Sigmoid colon (tissue), 7 donors: ENCODE results near the gene LCT. TPM values are rescaled to one million over a fixed set of nuclear protein-coding genes. Genes with fewer than 3 reads are reported as not detected.

ENCODE experiments used
- DNase-seq: peaks from one replicate; pipeline ENCODE4 v3.0.0-alpha.2; 2019
- H3K27ac ChIP-seq, 4 donors: fragments of 200-600 bp; sonication (generic); one replicate each; pipeline ENCODE4 v1.5.1; 2016 to 2019; ENCODE audit warnings: mild to moderate bottlenecking in 1 of 4
- H3K27me3 ChIP-seq, 3 donors: fragments of 200-600 bp; sonication (generic); one replicate each; pipeline ENCODE4 v1.5.1; 2019; ENCODE audit warnings: mild to moderate bottlenecking in 1 of 3
- H3K36me3 ChIP-seq, 4 donors: fragments of 200-600 bp; sonication (generic); one replicate each; pipeline ENCODE4 v1.5.1; 2016 to 2019
- H3K4me1 ChIP-seq, 4 donors: fragments of 200-600 bp; sonication (generic); one replicate each; pipeline ENCODE4 v1.5.1; 2017 to 2019
- H3K4me3 ChIP-seq, 4 donors: fragments of 200-600 bp; sonication (generic); one replicate each; pipeline ENCODE4 v1.5.1; 2017 to 2019; ENCODE audit warnings: mild to moderate bottlenecking in 2 of 4, moderate library complexity in 1 of 4
- H3K9me3 ChIP-seq, 4 donors: fragments of 200-600 bp in 3 of 4; sonication (generic) in 3 of 4; one replicate each; pipeline versions ENCODE4 v1.5.1 to v1.6.1; 2013 to 2019
- CTCF ChIP-seq, 4 experiments: fragments of 450-650 bp in 3 of 4; fragments of 200-600 bp in 1 of 4; IDR thresholded peaks; one replicate each; pipeline ENCODE4 v1.5.1; 2016 to 2019; ENCODE audit warnings: antibody characterized with exemption in 4 of 4, mild to moderate bottlenecking in 3 of 4, moderate library complexity in 2 of 4
- EP300 ChIP-seq, 4 donors: sonication (generic); formaldehyde crosslinking; IDR thresholded peaks; one replicate each; pipeline ENCODE4 v1.6.1; 2017; ENCODE audit warnings: antibody characterized with exemption in 4 of 4
- POLR2A ChIP-seq, 2 donors: fragments of 450-650 bp; IDR thresholded peaks; one replicate each; pipeline ENCODE4 v1.6.1; 2016; ENCODE audit warnings: antibody characterized with exemption in 2 of 2, mild to moderate bottlenecking in 2 of 2, moderate library complexity in 2 of 2
- POLR2AphosphoS5 ChIP-seq, 4 donors: sonication (generic); formaldehyde crosslinking; IDR thresholded peaks; one replicate each; pipeline ENCODE4 v1.6.1; 2017; ENCODE audit warnings: antibody characterized with exemption in 4 of 4
- WGBS, 2 donors: extraction: QIAGEN DNeasy Blood & Tissue Kit; methylation state at CpG; one replicate each; pipeline ENCODE4 v1.1.7; 2013; 5-methylcytosine and 5-hydroxymethylcytosine counted together
- intact Hi-C: fragments of 100-400 bp; cut with DNase I; formaldehyde crosslinking; loops from one replicate; pipeline ENCODE4 v1.15.1; 2023
- polyA plus RNA-seq, 3 donors: library from polyadenylated mRNA; stranded (reverse); fragments of 200-250 nt; gene quantifications; one replicate each; pipeline ENCODE4 v1.2.3, GENCODE V29; 2013
- total RNA-seq, 4 donors: library from RNA; depleted of rRNA; stranded (reverse); fragments of >200 nt; gene quantifications; one replicate each; pipeline ENCODE4 v1.1.0, GENCODE V29; 2016
- donor health status: healthy with polysubstance abuse.
- donor health status: Bipolar disorder and iron deficiency.
- donor health status: healthy.

LCT gene
- total and polyA plus RNA-seq, 7 donors = under 0.01 to 0.23 (median 0.03) TPM; not detected in 4

- H3K4me1 ChIP-seq = peaks cover 0 to 10% (median 0%) of the 10 kb centered on the region in 4 donors
- peak overlapping the region in 3 of 4 donors; percentile 13 to 53 (median 41) for H3K27ac ChIP-seq
- H3K27me3 ChIP-seq = no peaks in the 10 kb centered on the region
- peaks cover 0 to 23% (median 3%) of the 10 kb centered on the region in 4 donors for H3K36me3 ChIP-seq
- TF ChIP-seq CTCF (IDR thresholded peaks at IDR 0.05) = no peak
- TF ChIP-seq EP300 (IDR thresholded peaks at IDR 0.05) = no peak
- TF ChIP-seq POLR2AphosphoS5 (IDR thresholded peaks at IDR 0.05) = no peak
- no peak for TF ChIP-seq POLR2A (IDR thresholded peaks at IDR 0.05)
- DNase-seq = no peak
- no peaks in the 10 kb centered on the region for H3K9me3 ChIP-seq
- intact Hi-C loops = no loop called here
- no peak overlapping the region for H3K4me3 ChIP-seq
- 8 to 37% methylated on average over 2 of the region's 2 CpGs for WGBS, 2 donors
Measured at GRCh38 chr2:135839713-135840112, 2.7 kb upstream of the LCT start.

DNA sequence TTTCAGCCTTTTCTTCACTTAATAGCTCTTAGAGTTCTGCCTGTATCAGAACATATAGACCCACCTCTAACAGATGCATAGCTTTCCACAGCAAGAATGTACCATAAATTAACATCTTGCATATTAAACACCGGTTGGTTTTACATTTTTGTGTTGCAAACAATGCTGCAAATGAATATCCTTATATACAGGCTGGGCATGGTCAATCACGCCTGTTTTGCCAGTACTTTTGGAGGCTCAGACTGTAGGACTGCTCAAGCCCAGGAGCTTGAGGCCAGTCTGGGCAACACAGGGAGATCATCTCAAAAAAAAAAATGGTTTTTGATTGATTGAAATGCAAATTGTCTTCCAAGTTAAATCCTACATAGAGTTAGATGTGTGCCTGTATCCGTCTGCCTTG is 1.5 kb upstream of the LCT start:
- no peak for TF ChIP-seq CTCF (IDR thresholded peaks at IDR 0.05)
- TF ChIP-seq POLR2A (IDR thresholded peaks at IDR 0.05) = no peak
- TF ChIP-seq POLR2AphosphoS5 (IDR thresholded peaks at IDR 0.05) = no peak
- Histone ChIP-seq H3K4me3 (no peak overlapping the region), H3K36me3 (peaks cover 0 to 11% (median 3%) of the 10 kb centered on the region in 4 donors), H3K9me3 (no peaks in the 10 kb centered on the region), H3K4me1 (peaks cover 0 to 10% (median 0%) of the 10 kb centered on the region in 4 donors), H3K27me3 (no peaks in the 10 kb centered on the region), H3K27ac (no peak overlapping the region)
- 92% methylated on average over 3 of the region's 3 CpGs for WGBS, 2 donors
- DNase-seq = no peak
- intact Hi-C loops = no loop called here

- Histone ChIP-seq H3K4me3 (no peak overlapping the region), H3K9me3 (no peaks in the 10 kb centered on the region), H3K27me3 (no peaks in the 10 kb centered on the region), H3K36me3 (no peaks in the 10 kb centered on the region), H3K4me1 (no peaks in the 10 kb centered on the region), H3K27ac (no peak overlapping the region)
- intact Hi-C loops = no loop called here
- TF ChIP-seq POLR2AphosphoS5 (IDR thresholded peaks at IDR 0.05) = no peak
- TF ChIP-seq EP300 (IDR thresholded peaks at IDR 0.05) = no peak
- TF ChIP-seq CTCF (IDR thresholded peaks at IDR 0.05) = no peak
- TF ChIP-seq POLR2A (IDR thresholded peaks at IDR 0.05) = no peak
- no peak for DNase-seq
- 94% methylated on average over 6 of the region's 6 CpGs for WGBS, 2 donors
Measured at GRCh38 chr2:135832891-135833290, 4.1 kb downstream of the LCT start.

- Histone ChIP-seq H3K4me3 (no peak overlapping the region), H3K27ac (no peak overlapping the region), H3K27me3 (no peaks in the 10 kb centered on the region), H3K9me3 (no peaks in the 10 kb centered on the region), H3K36me3 (no peaks in the 10 kb centered on the region), H3K4me1 (no peaks in the 10 kb centered on the region)
- DNase-seq = no peak
- 42 to 76% methylated on average over 14 of the region's 14 CpGs for WGBS, 2 donors
- no peak for TF ChIP-seq POLR2A (IDR thresholded peaks at IDR 0.05)
- TF ChIP-seq CTCF (IDR thresholded peaks at IDR 0.05) = no peak
- TF ChIP-seq POLR2AphosphoS5 (IDR thresholded peaks at IDR 0.05) = no peak
- no peak for TF ChIP-seq EP300 (IDR thresholded peaks at IDR 0.05)
- intact Hi-C loops = no loop called here
Measured at GRCh38 chr2:135831180-135831812, 5.7 kb downstream of the LCT start.
